Upper lobe of left lung (tissue), 6 donors: ENCODE results near the gene TRIM38. TPM values are rescaled to one million over a fixed set of nuclear protein-coding genes. Genes with fewer than 3 reads are reported as not detected.

Experiments
- ATAC-seq, 2 donors: fragments of 200-7000 bp; cut with Tn5 transposase; one replicate each; pipeline ENCODE4 v1.9.1; 2022; ENCODE audit warnings: mild to moderate bottlenecking in 2 of 2, moderate library complexity in 2 of 2; ENCODE audit not compliant: low FRiP score in 2 of 2
- DNase-seq, 2 donors: peaks; one replicate each; pipeline ENCODE4 v3.0.0-alpha.2; 2019 to 2020
- H3K27ac ChIP-seq, 4 donors: fragments of 200-600 bp; sonication (generic); one replicate each; pipeline ENCODE4 v1.5.1; 2016 to 2019
- H3K27me3 ChIP-seq, 4 donors: fragments of 200-600 bp; sonication (generic); one replicate each; pipeline ENCODE4 v1.5.1; 2017 to 2019
- H3K36me3 ChIP-seq, 4 donors: fragments of 200-600 bp; sonication (generic); one replicate each; pipeline ENCODE4 v1.5.1; 2016 to 2019
- H3K4me1 ChIP-seq, 4 donors: fragments of 200-600 bp; sonication (generic); one replicate each; pipeline ENCODE4 v1.5.1; 2018 to 2019
- H3K4me3 ChIP-seq, 4 donors: fragments of 200-600 bp; sonication (generic); one replicate each; pipeline ENCODE4 v1.5.1; 2017 to 2019; ENCODE audit warnings: mild to moderate bottlenecking in 2 of 4, moderate library complexity in 1 of 4
- H3K9me3 ChIP-seq, 4 donors: fragments of 200-600 bp; sonication (generic); one replicate each; pipeline ENCODE4 v1.5.1; 2018 to 2019
- CTCF ChIP-seq, 6 experiments: fragments of 450-650 bp in 4 of 6; fragments of 200-600 bp in 2 of 6; sonication (generic) in 2 of 6; IDR thresholded peaks; one replicate each; pipeline ENCODE4 v1.5.1; 2016 to 2019; ENCODE audit warnings: antibody characterized with exemption in 6 of 6
- EP300 ChIP-seq, 4 donors: sonication (generic); formaldehyde crosslinking; IDR thresholded peaks; one replicate each; pipeline ENCODE4 v1.5.1; 2017; ENCODE audit warnings: antibody characterized with exemption in 4 of 4, control low read depth in 2 of 4
- POLR2A ChIP-seq, 4 donors: fragments of 450-650 bp; IDR thresholded peaks; one replicate each; pipeline ENCODE4 v1.5.1; 2016 to 2017; ENCODE audit warnings: antibody characterized with exemption in 4 of 4, mild to moderate bottlenecking in 2 of 4
- POLR2AphosphoS5 ChIP-seq, 2 donors: sonication (generic); formaldehyde crosslinking; IDR thresholded peaks; one replicate each; pipeline ENCODE4 v1.5.1; 2017; ENCODE audit warnings: antibody characterized with exemption in 2 of 2
- WGBS, 2 donors: methylation state at CpG; one replicate each; pipeline ENCODE4 v1.1.5; 2017 to 2018; 5-methylcytosine and 5-hydroxymethylcytosine counted together
- total RNA-seq, 6 donors: library from RNA; depleted of rRNA in 4 of 6; stranded (reverse); fragments of >200 nt in 4 of 6; gene quantifications; one replicate each; pipeline versions ENCODE4 v1.1.0 to v1.2.1, GENCODE V29; 2016 to 2021
- donor health status: DM: no; HTN: no; CAD: no; lungs with moderate emphysema.
- donor health status: DM: no; HTN: yes; CAD: no; lungs with severe emphysema.

Gene TRIM38
- total RNA-seq, 6 donors from 2014 or later, result 9.0 to 22.0 (median 14.7) TPM

GRCh38 chr6:26028212-26028745, 65.7 kb downstream of the TRIM38 start:
- Histone ChIP-seq H3K4me3 (no peak overlapping the region), H3K27me3 (no peaks in the 10 kb centered on the region), H3K4me1 (peaks cover 21 to 39% (median 29%) of the 10 kb centered on the region in 4 donors), H3K36me3 (no peaks in the 10 kb centered on the region), H3K9me3 (no peaks in the 10 kb centered on the region), H3K27ac (no peak overlapping the region)
- ATAC-seq (no peak), DNase-seq (no peak)
- 88 to 89% methylated on average over 6 of the region's 6 CpGs for WGBS, 2 donors
- TF ChIP-seq POLR2AphosphoS5 (IDR thresholded peaks at IDR 0.05), result no peak
- no peak for TF ChIP-seq POLR2A (IDR thresholded peaks at IDR 0.05)
- no peak for TF ChIP-seq CTCF (IDR thresholded peaks at IDR 0.05)
- TF ChIP-seq EP300 (IDR thresholded peaks at IDR 0.05), result no peak

- no peak overlapping the region for H3K27ac ChIP-seq
- ATAC-seq (no peak), DNase-seq (no peak)
- H3K27me3 ChIP-seq, result no peaks in the 10 kb centered on the region
- 83 to 86% methylated on average over 10 of the region's 10 CpGs for WGBS, 2 donors
- peaks cover 22 to 39% (median 29%) of the 10 kb centered on the region in 4 donors for H3K4me1 ChIP-seq
- no peaks in the 10 kb centered on the region for H3K9me3 ChIP-seq
- no peaks in the 10 kb centered on the region for H3K36me3 ChIP-seq
- no peak for TF ChIP-seq POLR2AphosphoS5 (IDR thresholded peaks at IDR 0.05)
- no peak for TF ChIP-seq CTCF (IDR thresholded peaks at IDR 0.05)
- TF ChIP-seq POLR2A (IDR thresholded peaks at IDR 0.05), result no peak
- TF ChIP-seq EP300 (IDR thresholded peaks at IDR 0.05), result no peak
- no peak overlapping the region for H3K4me3 ChIP-seq
Measured at GRCh38 chr6:26028746-26029569, 66.4 kb downstream of the TRIM38 start.

- no peak overlapping the region for H3K27ac ChIP-seq
- no peak for TF ChIP-seq POLR2AphosphoS5 (IDR thresholded peaks at IDR 0.05)
- no peak for TF ChIP-seq POLR2A (IDR thresholded peaks at IDR 0.05)
- no peak for TF ChIP-seq EP300 (IDR thresholded peaks at IDR 0.05)
- no peak for TF ChIP-seq CTCF (IDR thresholded peaks at IDR 0.05)
- no peak for ATAC-seq
- no peaks in the 10 kb centered on the region for H3K36me3 ChIP-seq
- H3K27me3 ChIP-seq, result no peaks in the 10 kb centered on the region
- H3K4me3 ChIP-seq, result no peak overlapping the region
- peaks cover 23 to 39% (median 30%) of the 10 kb centered on the region in 4 donors for H3K4me1 ChIP-seq
- H3K9me3 ChIP-seq, result no peaks in the 10 kb centered on the region
- DNase-seq, result no peak
Measured at GRCh38 chr6:26029570-26029856, 66.9 kb downstream of the TRIM38 start.

GRCh38 chr6:26029857-26030653, 67.5 kb downstream of the TRIM38 start:
- ATAC-seq (no peak), DNase-seq (no peak)
- TF ChIP-seq POLR2A (IDR thresholded peaks at IDR 0.05) (no peak), POLR2AphosphoS5 (IDR thresholded peaks at IDR 0.05) (no peak), EP300 (IDR thresholded peaks at IDR 0.05) (no peak), CTCF (IDR thresholded peaks at IDR 0.05) (no peak)
- no peak overlapping the region for H3K4me3 ChIP-seq
- no peak overlapping the region for H3K27ac ChIP-seq
- peaks cover 23 to 39% (median 30%) of the 10 kb centered on the region in 4 donors for H3K4me1 ChIP-seq
- no peaks in the 10 kb centered on the region for H3K9me3 ChIP-seq
- WGBS, 2 donors, result 76 to 77% methylated on average over 7 of the region's 7 CpGs
- H3K27me3 ChIP-seq, result no peaks in the 10 kb centered on the region
- no peaks in the 10 kb centered on the region for H3K36me3 ChIP-seq
